MG63 (cell line): Measurements from ENCODE around the gene SLC44A4. TPM values are rescaled to one million over a fixed set of nuclear protein-coding genes. Genes with fewer than 3 reads are reported as not detected.
"Not testable (repeated sequence)": the region's sequence is repeated elsewhere in the genome, so short reads cannot be mapped to it uniquely, and the experiment has no call there.

Experiments used
- DNase-seq: peaks from one replicate; pipeline ENCODE4 v3.0.0-alpha.2; 2020
- H3K27me3 ChIP-seq: fragments of 250-450 bp; sonication (Bioruptor Pico); 2 replicates; pipeline ENCODE4 v1.5.1; 2020; ENCODE audit warnings: mild to moderate bottlenecking, moderate library complexity
- H3K36me3 ChIP-seq: fragments of 250-450 bp; sonication (Bioruptor Pico); 2 replicates; pipeline ENCODE4 v1.5.1; 2020; ENCODE audit warnings: mild to moderate bottlenecking, moderate library complexity
- H3K4me3 ChIP-seq: fragments of 250-450 bp; sonication (Bioruptor Pico); 2 replicates; pipeline ENCODE4 v1.5.1; 2020; ENCODE audit warnings: mild to moderate bottlenecking, moderate library complexity
- H3K9me3 ChIP-seq: fragments of 250-450 bp; sonication (Bioruptor Pico); 2 replicates; pipeline ENCODE4 v1.5.1; 2020; ENCODE audit warnings: mild to moderate bottlenecking, moderate library complexity
- total RNA-seq: library from RNA; depleted of rRNA; stranded (reverse); fragments of >200 nt; shearing (Covaris generic); gene quantifications from 2 replicates; pipeline ENCODE4 v1.2.3, GENCODE V29; 2014; ENCODE audit warnings: low replicate concordance

SLC44A4 gene
- total RNA-seq, 1 experiment from 2014 or later = not detected

DNA sequence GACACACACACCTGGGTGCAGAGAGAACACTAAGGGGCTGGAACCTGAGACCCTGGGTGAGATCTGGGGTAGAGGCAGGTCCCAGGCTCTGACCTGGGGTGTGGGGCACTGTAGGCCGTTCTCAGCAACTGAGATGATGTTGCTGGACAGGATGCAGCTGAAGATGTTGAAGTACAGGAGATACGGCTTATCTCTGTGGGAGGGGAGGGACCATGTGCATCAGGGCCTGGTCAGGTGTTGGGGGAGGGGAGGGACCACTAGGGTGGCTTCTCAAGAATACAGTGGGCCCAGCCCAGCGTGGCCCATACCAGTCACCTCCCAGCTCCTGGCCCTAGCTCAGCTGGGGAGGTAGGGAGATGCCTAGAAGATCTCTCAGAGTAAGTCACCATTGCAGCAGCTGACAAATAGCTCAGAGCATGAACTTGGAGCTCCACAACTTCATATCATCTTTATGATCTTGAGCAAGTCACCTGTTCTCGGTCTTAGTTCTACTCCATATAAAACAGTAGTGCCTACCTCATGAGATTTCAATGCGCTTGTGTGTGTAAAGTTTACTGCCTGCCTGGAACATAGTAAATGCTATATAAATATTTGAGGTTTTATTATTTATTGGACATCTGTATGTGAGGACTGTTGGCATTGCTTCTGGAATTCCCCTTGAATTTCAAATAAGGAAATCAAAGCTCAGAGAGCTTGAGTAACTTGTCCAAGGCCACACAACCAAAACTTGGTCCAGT, 3.8 kb downstream of the SLC44A4 start:
- H3K9me3 ChIP-seq = no peaks in the 10 kb centered on the region
- H3K4me3 ChIP-seq = no peak overlapping the region
- DNase-seq = no peak
- no peaks in the 10 kb centered on the region for H3K36me3 ChIP-seq
- no peaks in the 10 kb centered on the region for H3K27me3 ChIP-seq

DNA sequence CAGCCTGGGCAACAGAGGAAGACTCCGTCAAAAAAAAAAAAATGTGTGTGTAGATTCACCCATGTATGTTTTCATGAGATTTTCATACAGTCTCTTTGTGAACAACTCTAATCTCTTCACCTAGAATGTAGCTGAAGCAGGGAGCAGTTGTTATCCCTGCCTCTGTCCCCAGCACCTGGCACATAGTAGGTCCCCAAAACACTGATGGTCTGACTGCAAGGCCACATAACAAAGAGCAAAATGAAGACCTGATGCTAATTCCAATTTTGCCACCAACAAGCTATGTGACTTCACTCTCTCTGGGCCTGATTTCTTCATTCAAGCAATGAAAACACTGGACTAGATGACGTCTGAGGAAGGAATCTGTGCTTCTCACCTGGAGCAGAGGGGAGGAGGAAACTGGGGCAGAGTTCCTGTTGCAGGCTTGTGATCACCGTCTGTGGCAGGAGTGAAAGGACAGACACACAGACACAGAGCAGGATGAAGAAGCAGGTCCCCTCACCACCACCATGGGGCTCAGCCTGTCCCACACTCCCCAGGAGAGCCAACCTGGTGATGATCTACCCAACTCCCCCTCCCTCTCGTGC, 4.6 kb downstream of the SLC44A4 start:
- Histone ChIP-seq H3K4me3 (no peak overlapping the region), H3K27me3 (no peaks in the 10 kb centered on the region)
- DNase-seq = no peak

DNA sequence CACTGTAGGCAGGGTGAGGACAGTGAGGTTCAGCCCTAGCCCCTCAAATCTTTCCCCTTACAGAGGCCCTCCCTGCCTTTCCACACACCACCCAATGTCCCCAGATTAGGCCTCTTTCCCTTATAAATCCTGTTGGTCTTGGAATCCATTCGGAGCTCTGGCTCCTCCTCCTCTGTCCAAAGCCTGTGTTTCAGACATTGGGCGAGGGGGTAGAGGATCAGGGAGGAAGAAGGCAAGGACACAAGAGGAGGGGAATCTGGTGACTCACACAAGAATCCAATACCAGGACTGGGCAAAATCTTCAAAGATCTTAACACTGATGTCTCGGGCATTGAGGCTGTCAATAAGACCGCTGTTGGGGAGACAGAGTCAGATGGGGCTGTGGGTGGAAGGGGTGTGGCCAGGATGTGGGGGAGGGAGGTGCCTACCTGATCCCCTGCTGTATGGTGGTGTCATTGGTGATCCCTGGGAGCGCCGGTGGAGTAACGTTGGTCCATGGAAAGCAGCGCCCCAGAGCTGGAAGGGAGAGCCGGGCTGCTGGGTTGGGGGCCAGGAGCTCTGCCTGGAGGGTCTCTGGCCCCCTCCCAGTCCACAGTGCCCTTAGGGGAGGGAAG, 7.6 kb downstream of the SLC44A4 start:
- no peaks in the 10 kb centered on the region for H3K36me3 ChIP-seq
- DNase-seq = no peak
- H3K27me3 ChIP-seq = no peaks in the 10 kb centered on the region
- H3K4me3 ChIP-seq = no peak overlapping the region
- H3K9me3 ChIP-seq = no peaks in the 10 kb centered on the region

More for the DNA sequence above, 4.6 kb downstream of the SLC44A4 start:
- Histone ChIP-seq H3K36me3 (no peaks in the 10 kb centered on the region), H3K9me3 (no peaks in the 10 kb centered on the region)

DNA sequence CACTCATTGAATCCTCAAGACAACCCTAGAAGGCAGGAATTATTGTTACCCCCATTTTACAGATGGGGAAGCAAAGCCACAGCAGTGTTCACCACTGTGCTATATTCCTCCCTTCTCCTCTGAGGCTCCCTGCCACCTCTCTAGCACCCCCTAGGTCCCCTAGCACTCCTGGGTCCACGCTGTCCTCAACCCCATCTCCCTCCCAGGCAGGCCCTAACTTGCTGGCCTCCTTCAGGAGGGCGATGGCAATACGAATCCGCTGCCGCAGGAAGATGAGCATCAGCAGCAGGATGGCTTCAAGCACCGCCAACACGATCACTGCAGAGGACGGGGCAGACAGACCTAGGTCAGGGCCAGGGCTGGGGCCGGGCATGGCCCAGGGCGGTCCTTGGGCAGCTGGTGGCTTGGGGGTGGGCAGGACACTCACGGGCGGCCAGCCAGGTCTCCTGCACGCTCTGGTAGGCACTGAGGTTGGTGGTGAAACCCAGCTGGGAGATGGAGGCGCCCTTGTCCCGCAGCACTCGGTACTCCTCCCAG, 8.3 kb downstream of the SLC44A4 start:
- H3K27me3 ChIP-seq = no peaks in the 10 kb centered on the region
- no peak overlapping the region for H3K4me3 ChIP-seq
- H3K36me3 ChIP-seq = no peaks in the 10 kb centered on the region
- no peak for DNase-seq
- H3K9me3 ChIP-seq = no peaks in the 10 kb centered on the region

DNA sequence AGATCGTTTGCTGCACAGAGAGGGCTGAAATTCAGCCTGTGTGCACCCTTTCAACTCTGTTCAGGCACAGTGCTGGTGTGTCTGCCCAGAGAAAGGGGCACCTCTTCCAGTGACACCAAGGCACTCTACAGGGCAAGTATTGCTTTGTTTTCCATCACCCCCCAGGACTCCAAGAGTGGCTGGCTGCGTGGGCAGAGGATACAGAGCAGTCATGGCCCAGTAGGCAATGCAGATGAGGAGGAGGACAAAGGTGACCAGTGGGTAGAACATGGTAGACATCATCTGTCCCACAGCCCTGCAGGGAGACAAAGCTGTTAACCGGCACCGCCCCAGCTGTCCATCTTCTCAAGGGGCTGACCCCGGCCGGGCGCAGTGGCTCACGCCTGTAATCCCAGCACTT, 9.5 kb downstream of the SLC44A4 start:
- Histone ChIP-seq H3K4me3 (no peak overlapping the region), H3K36me3 (no peaks in the 10 kb centered on the region), H3K27me3 (no peaks in the 10 kb centered on the region), H3K9me3 (no peaks in the 10 kb centered on the region)
- DNase-seq = no peak

DNA sequence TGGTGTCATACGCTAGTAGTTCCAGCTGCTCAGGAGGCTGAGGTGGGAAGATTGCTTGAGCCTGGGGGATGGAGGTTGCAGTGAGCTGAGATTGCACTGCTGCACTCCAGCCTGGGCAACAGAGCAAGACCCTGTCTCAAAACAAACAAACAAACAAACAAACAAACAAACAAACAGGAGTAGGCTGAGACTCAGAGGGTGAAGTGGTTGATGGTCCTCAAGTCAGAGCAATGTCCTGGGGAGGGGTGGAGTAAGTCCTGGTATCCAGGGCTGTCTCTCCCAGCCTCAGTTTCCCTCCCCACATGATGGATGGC, 10.2 kb downstream of the SLC44A4 start:
- H3K4me3 ChIP-seq, DNase-seq, H3K9me3 ChIP-seq, H3K27me3 ChIP-seq, H3K36me3 ChIP-seq: not testable (repeated sequence)

DNA sequence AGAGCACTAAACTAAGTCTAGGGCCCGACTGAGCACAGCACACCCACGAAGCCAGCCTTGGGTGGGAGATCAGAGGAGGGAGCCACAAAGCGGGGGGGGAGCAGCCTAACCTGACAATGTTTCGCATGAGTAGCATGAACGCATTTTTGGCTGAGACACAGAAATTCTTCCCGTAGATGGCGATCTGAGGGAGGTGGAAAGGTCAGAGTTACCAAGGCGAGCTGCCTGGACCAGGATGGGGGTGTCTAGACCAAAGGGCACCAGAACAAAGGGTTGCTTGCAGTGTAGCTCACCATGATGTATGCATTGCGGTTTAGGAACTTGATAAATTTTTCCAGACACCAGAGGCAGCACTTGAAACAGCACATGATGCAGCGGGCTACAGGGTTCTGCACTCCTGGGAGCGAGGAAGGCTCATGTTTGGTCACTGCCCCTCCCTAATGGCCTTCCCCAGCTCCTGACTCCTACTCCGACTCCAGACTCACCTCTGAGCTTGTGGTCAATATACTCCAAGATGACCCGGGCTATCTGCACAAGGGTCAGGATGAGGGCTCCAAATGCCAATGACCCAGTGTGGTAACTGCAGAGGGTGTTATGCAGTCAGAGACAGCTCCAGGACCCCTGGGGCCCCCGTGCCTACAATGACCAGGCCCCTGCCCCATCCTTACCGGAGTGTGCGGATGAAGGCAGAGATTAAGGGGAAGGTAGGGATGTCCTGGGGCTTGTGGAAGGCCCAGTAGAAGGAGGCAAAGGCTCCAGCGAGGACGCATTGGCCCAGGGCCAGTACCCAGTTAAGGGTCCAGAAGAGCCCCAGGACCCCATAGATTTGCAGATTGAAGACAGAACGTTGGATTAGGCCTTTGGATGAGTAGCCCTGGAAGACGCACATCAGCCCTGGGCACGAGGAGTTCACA, 13.3 kb downstream of the SLC44A4 start:
- Histone ChIP-seq H3K4me3 (no peak overlapping the region), H3K36me3 (no peaks in the 10 kb centered on the region), H3K9me3 (no peaks in the 10 kb centered on the region), H3K27me3 (no peaks in the 10 kb centered on the region)
- no peak for DNase-seq

DNA sequence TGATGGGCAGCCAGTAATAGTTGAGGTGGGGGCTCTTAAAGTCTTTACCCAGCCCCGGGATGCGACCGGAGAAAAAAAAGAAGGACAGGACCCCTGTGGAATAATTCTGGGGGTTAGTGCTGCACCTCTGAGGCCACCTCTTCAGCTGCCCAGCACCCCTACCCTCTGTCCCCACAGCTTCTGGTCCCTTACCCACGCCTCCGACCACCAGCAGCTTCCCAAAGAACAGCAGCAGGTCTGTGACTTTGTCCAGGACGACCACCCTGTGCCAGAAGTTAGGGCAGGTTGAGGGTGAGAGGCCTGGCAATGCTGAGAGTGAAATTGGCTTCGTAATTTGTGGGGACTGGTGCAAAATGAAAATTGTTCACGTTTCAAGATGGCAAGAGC, 14.0 kb downstream of the SLC44A4 start:
- no peaks in the 10 kb centered on the region for H3K27me3 ChIP-seq
- no peak for DNase-seq
- H3K9me3 ChIP-seq = no peaks in the 10 kb centered on the region
- H3K4me3 ChIP-seq = no peak overlapping the region
- H3K36me3 ChIP-seq = no peaks in the 10 kb centered on the region

DNA sequence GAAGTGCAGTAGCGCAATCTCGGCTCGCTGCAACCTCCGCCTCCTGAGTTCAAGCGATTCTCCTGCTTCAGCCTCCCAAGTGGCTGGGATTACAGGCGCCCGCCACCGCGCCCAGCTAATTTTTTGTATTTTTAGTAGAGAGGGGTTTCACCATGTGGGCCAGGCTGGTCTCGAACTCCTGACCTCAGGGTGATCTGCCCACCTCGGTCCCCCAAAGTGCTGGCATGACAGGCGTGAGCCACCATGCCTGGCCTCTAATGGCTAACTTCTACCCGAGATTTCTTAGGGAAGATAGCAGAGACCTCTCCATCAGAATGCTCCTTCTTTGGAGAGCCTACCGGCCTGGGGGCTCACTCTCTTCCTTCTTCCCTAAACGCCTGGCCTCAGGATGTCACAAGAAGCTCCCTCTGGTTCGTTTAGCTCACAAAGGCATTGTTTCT, 14.7 kb downstream of the SLC44A4 start:
- not testable (repeated sequence) for H3K9me3 ChIP-seq, DNase-seq, H3K36me3 ChIP-seq, H3K27me3 ChIP-seq
- peak overlapping the region; percentile 71 for H3K4me3 ChIP-seq

DNA sequence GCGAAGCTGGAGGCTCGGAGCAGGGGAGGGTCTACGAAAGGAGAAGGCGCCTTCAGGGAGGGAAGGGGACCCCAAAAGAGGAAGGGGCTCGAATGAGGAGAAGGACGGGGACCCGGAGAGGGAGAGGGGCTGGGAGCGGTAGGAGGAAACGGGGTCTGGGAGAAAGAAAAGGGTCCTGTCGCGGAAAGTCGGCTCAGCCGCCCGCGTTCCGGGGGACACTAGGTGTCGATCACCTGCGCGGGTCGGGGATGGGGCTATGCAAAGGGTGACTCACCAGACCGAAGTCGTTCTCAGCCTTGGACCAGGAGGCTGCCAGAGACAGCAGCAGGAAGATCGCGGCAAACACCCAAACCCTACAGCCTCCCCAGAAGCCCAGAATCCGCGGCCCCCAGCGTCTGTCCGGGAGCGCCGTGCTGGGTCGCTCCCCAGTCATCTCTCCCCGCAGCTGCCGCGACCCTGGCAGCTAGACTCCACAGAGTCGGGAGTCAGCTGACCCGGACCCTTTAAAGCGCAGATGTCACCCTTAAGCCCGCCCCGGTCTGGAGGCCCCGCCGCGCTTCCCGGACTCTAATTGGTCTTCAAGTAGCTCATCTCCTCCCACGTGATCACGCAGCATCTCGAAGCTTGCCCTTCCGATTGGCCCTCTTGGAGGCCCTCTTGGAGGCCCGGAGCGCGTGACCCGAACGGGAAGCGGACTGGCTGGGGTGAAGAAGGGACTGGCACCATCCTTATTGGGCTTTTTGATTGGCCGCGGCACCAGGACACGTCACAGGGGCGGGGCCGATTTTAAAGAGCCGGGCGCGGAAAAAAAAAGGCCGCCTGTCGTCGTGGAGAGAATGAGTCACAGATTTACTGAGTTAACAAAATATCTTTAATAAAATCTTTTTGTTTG, 16.2 kb downstream of the SLC44A4 start, which contains the start of gene NEU1:
Gene NEU1 (minus strand): TSS at position 478 of the 892 bp plus-strand sequence. CDS start 45 bp downstream, at position 433.
- peak; percentile 99 for DNase-seq
- H3K27me3 ChIP-seq = no peaks in the 10 kb centered on the region
- peak within 1 kb of the TSS; percentile 71 for H3K4me3 ChIP-seq
- no peaks in the 10 kb centered on the region for H3K9me3 ChIP-seq
- no peaks in the 10 kb centered on the region for H3K36me3 ChIP-seq

DNA sequence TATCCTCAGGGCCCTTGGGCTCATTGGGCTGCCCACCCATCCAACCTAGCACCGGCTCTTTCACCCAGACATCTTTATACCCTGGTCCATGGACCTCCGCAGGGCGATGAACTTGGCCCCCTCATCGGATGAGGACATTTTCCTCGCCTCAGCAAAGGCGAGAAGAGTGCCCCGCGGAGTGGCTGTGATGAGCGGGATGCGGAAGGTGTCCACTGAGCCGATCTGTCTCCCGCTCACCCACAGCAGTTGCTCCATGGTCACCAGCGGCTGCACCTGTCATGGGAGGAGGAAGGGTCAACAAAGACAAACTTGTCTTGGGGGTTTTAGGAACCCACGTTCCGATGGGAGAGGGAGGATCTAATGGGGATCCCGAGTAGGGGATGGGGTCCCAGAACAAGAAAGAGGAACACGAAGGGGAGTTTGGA, 16.9 kb downstream of the SLC44A4 start:
- Histone ChIP-seq H3K4me3 (peak overlapping the region; percentile 71), H3K27me3 (no peaks in the 10 kb centered on the region), H3K36me3 (no peaks in the 10 kb centered on the region), H3K9me3 (no peaks in the 10 kb centered on the region)
- no peak for DNase-seq

DNA sequence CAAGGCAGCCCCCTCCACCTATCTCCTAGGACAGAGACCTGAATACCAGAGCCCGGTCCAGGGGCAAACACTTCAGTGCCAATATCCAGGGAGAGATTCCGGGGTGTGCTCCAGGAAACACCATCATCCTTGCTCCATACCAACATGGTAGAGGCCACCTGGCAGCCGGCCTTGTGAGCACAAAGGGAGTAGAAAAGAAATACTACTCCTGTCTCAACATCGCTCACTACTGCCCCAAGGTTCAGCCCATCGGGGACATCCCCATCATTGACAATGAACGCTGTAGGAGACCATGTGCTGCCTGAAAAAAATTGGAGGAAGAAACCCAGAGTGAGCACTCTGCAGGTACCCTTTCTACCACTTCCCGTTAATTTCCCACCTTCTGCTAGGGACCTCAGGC, 17.6 kb downstream of the SLC44A4 start:
- no peak overlapping the region for H3K4me3 ChIP-seq
- DNase-seq = no peak
- no peaks in the 10 kb centered on the region for H3K27me3 ChIP-seq
- H3K9me3 ChIP-seq = no peaks in the 10 kb centered on the region
- no peaks in the 10 kb centered on the region for H3K36me3 ChIP-seq

DNA sequence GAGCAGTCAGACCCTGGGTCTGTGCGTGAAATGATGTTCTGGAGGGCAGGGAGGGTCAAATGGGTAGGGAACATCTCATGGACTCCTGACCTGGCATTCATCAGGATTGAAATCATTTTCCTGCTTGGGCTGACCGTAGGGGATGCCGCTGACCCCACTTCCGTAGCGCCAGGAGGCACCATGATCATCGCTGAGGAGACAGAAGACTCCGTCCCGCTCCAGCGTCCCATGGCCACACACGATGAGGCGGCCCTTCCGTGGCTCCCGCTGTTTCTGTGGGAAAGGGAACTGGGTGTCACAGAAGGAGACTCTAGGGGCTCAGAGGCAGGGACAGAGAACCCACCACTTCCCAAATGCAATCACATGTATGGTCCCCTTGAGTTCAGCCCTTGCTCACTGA, 18.4 kb downstream of the SLC44A4 start:
- H3K9me3 ChIP-seq = no peaks in the 10 kb centered on the region
- H3K27me3 ChIP-seq = no peaks in the 10 kb centered on the region
- no peak for DNase-seq
- no peaks in the 10 kb centered on the region for H3K36me3 ChIP-seq
- no peak overlapping the region for H3K4me3 ChIP-seq

DNA sequence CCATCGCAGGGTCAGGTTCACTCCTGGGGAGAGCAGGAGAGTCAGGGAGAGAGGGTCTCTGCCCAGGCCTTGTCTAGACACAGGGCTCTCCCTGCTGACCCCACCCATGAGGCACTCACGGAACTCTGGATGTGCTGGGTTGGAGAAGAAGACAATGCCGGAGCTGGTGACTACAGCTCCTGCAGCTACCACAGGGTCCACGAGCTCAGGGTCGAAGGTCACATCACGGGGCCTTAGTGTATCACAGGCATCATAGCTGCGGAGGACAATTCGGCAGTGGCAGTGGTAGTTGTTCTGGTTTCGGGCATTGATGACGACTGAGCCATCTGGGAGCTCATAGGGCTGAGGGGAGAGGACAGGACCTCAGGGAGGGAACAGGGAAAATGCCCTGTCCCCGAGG, 18.9 kb downstream of the SLC44A4 start:
- Histone ChIP-seq H3K9me3 (no peaks in the 10 kb centered on the region), H3K36me3 (no peaks in the 10 kb centered on the region), H3K27me3 (no peaks in the 10 kb centered on the region), H3K4me3 (no peak overlapping the region)
- DNase-seq = no peak

DNA sequence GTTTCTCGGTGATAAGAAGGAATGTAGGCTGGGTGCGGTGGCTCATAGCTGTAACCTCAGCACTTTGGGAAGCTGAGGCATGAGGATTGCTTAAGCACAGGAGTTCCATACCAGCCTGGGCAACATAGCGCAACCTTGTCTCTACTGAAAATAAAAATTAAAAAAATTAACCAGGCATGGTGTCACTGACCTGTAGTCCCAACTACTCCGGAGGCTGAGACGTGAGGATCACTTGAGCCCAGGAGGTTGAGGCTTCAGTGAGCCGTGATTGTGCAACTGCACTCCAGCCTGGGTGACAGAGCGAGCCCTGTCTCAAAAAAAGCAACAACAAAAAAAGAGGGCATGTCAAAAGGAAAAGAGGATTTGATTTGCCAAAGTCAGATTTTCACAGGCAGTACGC, 20.1 kb downstream of the SLC44A4 start:
- H3K9me3 ChIP-seq = no peaks in the 10 kb centered on the region
- no peaks in the 10 kb centered on the region for H3K36me3 ChIP-seq
- no peak for DNase-seq
- no peaks in the 10 kb centered on the region for H3K27me3 ChIP-seq
- H3K4me3 ChIP-seq = no peak overlapping the region

DNA sequence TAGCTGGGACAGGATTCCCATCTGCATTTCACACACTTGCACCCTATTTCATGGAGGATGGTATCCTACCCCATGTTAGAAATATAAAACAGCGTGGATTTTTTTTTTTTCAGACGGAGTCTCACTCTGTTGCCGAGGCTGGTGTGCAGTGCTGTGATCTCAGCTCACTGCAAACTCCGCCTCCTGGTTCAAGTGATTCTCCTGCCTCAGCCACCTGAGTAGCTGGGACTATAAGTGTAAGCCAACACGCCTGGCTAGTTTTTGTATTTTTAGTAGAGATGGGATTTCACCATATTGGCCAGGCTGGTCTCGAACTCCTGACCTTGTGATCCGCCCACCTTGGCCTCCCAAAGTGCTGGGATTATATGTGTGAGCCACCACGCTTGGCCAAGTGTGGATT, 21.0 kb downstream of the SLC44A4 start:
- not testable (repeated sequence) for DNase-seq, H3K36me3 ChIP-seq, H3K27me3 ChIP-seq, H3K4me3 ChIP-seq, H3K9me3 ChIP-seq
